K562 (cell line): ENCODE data around the gene IARS2. TPM values are rescaled to one million over a fixed set of nuclear protein-coding genes. Genes with fewer than 3 reads are reported as not detected.

Experiments used
- ARID1B ChIP-seq: fragments of 450-650 bp; IDR thresholded peaks from 2 replicates; pipeline ENCODE4 v1.6.1; 2016; ENCODE audit warnings: antibody characterized with exemption, mild to moderate bottlenecking, inconsistent platforms
- ATF1 ChIP-seq, 2 experiments: fragments of 450-650 bp in 1 of 2; IDR thresholded peaks; 2 replicates each; pipeline ENCODE4 v1.6.1; 2016; ENCODE audit warnings: missing compliant biosample characterization in 1 of 2, missing genetic modification characterization in 1 of 2
- CBX3 ChIP-seq, 2 experiments: IDR thresholded peaks; 1 replicate in 1 of 2; 2 replicates in 1 of 2; pipeline ENCODE4 v1.6.1; 2012; ENCODE audit warnings: inconsistent platforms in 2 of 2, low read length in 2 of 2, borderline replicate concordance in 1 of 2, control low read depth in 1 of 2
- CEBPG ChIP-seq, 3 experiments: fragments of 200-800 bp in 1 of 3; sonication (Bioruptor generic) in 1 of 3; sonication (generic) in 1 of 3; formaldehyde crosslinking in 1 of 3; IDR thresholded peaks in 2 of 3; conservative IDR thresholded peaks in 1 of 3; 2 replicates each; pipeline versions ENCODE4 v1.6.1 to v1.8.0; 2016 to 2022; ENCODE audit warnings: missing compliant biosample characterization in 2 of 3, missing genetic modification characterization in 2 of 3, mild to moderate bottlenecking in 1 of 3, missing genetic modification reagents in 1 of 3
- EP400 ChIP-seq: fragments of 450-650 bp; IDR thresholded peaks from 2 replicates; pipeline ENCODE4 v1.6.1; 2017; ENCODE audit warnings: antibody characterized with exemption, mild to moderate bottlenecking, moderate library complexity
- FOXA3 ChIP-seq, 2 experiments: fragments of 450-650 bp in 1 of 2; sonication (generic) in 1 of 2; formaldehyde crosslinking; IDR thresholded peaks in 1 of 2; conservative IDR thresholded peaks in 1 of 2; 2 replicates each; pipeline versions ENCODE4 v1.4.0 to v1.8.0; 2020 to 2022; ENCODE audit warnings: mild to moderate bottlenecking in 2 of 2, missing genetic modification reagents in 1 of 2
- KDM1A ChIP-seq, 2 experiments: fragments of 450-650 bp; IDR thresholded peaks; 2 replicates each; pipeline ENCODE4 v1.6.1; 2016; ENCODE audit warnings: mild to moderate bottlenecking in 2 of 2
- L3MBTL2 ChIP-seq: fragments of 450-650 bp; IDR thresholded peaks from 2 replicates; pipeline ENCODE4 v1.6.1; 2016; ENCODE audit warnings: mild to moderate bottlenecking, moderate library complexity
- NR2F6 ChIP-seq: fragments of 450-650 bp; formaldehyde crosslinking; IDR thresholded peaks from 2 replicates; pipeline ENCODE4 v1.4.0; 2020; ENCODE audit warnings: mild to moderate bottlenecking
- NRF1 ChIP-seq, 2 experiments: fragments of 450-650 bp; IDR thresholded peaks in 1 of 2; conservative IDR thresholded peaks in 1 of 2; 2 replicates each; pipeline ENCODE4 v1.6.1; 2014; ENCODE audit warnings: mild to moderate bottlenecking in 2 of 2
- PKNOX1 ChIP-seq: fragments of 450-650 bp; IDR thresholded peaks from 2 replicates; pipeline ENCODE4 v1.6.1; 2016
- RBFOX2 ChIP-seq: fragments of 200-400 bp; formaldehyde crosslinking; IDR thresholded peaks from 2 replicates; pipeline ENCODE4 v1.6.1; 2017; ENCODE audit warnings: low read depth, mild to moderate bottlenecking, low read length, moderate library complexity
- RBM17 ChIP-seq: fragments of 200-400 bp; formaldehyde crosslinking; IDR thresholded peaks from 2 replicates; pipeline ENCODE4 v1.6.1; 2017; ENCODE audit warnings: low read depth, mild to moderate bottlenecking, low read length, borderline replicate concordance
- ZBTB17 ChIP-seq: fragments of 450-650 bp; formaldehyde crosslinking; IDR thresholded peaks from 2 replicates; pipeline ENCODE4 v1.4.0; 2020; ENCODE audit warnings: mild to moderate bottlenecking
- ZFPM2 ChIP-seq: fragments of 250-450 bp; sonication (Bioruptor Pico); IDR thresholded peaks from 2 replicates; pipeline ENCODE4 v1.5.1; 2022; ENCODE audit warnings: mild to moderate bottlenecking
- ZNF431 ChIP-seq: sonication (generic); formaldehyde crosslinking; IDR thresholded peaks from 2 replicates; pipeline ENCODE4 v1.8.0; 2022; ENCODE audit warnings: mild to moderate bottlenecking, missing genetic modification reagents
- ZNF740 ChIP-seq, 3 experiments: fragments of 200-800 bp in 1 of 3; sonication (Bioruptor generic) in 1 of 3; sonication (generic) in 1 of 3; formaldehyde crosslinking in 1 of 3; IDR thresholded peaks; 2 replicates each; pipeline versions ENCODE4 v1.6.1 to v1.8.0; 2016 to 2022; ENCODE audit warnings: mild to moderate bottlenecking in 2 of 3, missing compliant biosample characterization in 2 of 3, missing genetic modification characterization in 2 of 3, missing genetic modification reagents in 1 of 3
- ZNF766 ChIP-seq: fragments of 200-800 bp; sonication (Bioruptor generic); conservative IDR thresholded peaks from 2 replicates; pipeline ENCODE4 v1.6.1; 2016; ENCODE audit warnings: missing genetic modification characterization, missing compliant biosample characterization
- polyA plus RNA-seq, 8 experiments: library from polyadenylated mRNA; depleted of rRNA in 4 of 8; stranded (reverse) in 5 of 8; unstranded in 3 of 8; fragments of >200 nt; fragmentation: Nextera tagmentation in 2 of 8; fragmentation: Illumina TruSeq in 1 of 8; extraction: Ambion mirVana in 2 of 8; extraction: Trizol in 1 of 8; gene quantifications; 2 replicates each; pipeline versions ENCODE4 v1.2.1 to v1.2.3, GENCODE V29; 2011 to 2014; ENCODE audit warnings: inconsistent platforms in 1 of 8, missing spikeins in 1 of 8
- total RNA-seq, 7 experiments: library from RNA; depleted of rRNA in 6 of 7; stranded (reverse); fragments of >200 nt in 6 of 7; fragmentation: Illumina TruSeq in 2 of 7; extraction: Trizol in 2 of 7; gene quantifications; 2 replicates each; pipeline versions ENCODE4 v1.2.1 to v1.2.3, GENCODE V29; 2011 to 2021; ENCODE audit warnings: low replicate concordance in 1 of 7
- TF ChIP-seq, protein P1 (sequence below): sonication (generic); formaldehyde crosslinking; IDR thresholded peaks from 2 replicates; pipeline ENCODE4 v1.8.0; 2023; ENCODE audit warnings: mild to moderate bottlenecking, missing genetic modification reagents
- TF ChIP-seq, protein P2 (sequence below): fragments of 250-450 bp; sonication (Bioruptor Pico); IDR thresholded peaks from 2 replicates; pipeline ENCODE4 v1.8.0; 2021; ENCODE audit warnings: moderate library complexity, mild to moderate bottlenecking, inconsistent platforms

Gene IARS2
- total and polyA plus RNA-seq, 9 of the 15 experiments (the other 6 are each of a cell fraction or from before 2014, with no cell fraction given): 39.6 to 127 (median 93.8) TPM

DNA sequence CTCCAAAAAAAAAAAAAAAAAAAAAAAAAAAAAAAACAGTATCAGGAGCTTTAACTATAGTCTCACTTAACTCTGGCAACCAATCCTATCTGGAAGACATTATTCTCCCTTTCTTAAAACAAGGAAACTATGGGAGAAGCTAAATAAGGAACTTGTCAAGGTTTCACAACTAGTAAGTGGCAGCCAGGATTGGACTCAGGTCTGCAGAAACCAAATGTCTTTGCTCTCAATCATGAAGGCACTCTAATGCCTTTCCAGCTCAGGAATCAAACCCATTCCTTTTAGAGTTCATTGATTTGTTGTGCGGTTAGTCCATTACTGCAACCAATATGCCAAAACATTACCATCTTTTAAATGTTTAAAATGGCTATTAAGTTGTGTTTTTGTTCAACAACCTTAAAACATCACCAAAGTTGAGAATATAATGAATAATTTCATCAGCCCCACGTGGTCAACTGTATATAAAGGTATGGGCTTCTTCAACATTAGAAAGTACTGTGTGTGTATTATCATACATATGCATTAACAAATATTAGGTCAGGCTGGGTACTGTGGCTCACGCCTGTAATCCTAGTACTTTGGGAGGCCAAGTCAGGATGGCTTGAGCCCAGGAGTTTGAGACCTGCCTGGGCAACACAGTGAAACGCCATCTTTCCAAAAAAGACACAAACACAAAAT lies 49.1 kb upstream of the IARS2 start (continued):
- TF ChIP-seq, protein P1, sequence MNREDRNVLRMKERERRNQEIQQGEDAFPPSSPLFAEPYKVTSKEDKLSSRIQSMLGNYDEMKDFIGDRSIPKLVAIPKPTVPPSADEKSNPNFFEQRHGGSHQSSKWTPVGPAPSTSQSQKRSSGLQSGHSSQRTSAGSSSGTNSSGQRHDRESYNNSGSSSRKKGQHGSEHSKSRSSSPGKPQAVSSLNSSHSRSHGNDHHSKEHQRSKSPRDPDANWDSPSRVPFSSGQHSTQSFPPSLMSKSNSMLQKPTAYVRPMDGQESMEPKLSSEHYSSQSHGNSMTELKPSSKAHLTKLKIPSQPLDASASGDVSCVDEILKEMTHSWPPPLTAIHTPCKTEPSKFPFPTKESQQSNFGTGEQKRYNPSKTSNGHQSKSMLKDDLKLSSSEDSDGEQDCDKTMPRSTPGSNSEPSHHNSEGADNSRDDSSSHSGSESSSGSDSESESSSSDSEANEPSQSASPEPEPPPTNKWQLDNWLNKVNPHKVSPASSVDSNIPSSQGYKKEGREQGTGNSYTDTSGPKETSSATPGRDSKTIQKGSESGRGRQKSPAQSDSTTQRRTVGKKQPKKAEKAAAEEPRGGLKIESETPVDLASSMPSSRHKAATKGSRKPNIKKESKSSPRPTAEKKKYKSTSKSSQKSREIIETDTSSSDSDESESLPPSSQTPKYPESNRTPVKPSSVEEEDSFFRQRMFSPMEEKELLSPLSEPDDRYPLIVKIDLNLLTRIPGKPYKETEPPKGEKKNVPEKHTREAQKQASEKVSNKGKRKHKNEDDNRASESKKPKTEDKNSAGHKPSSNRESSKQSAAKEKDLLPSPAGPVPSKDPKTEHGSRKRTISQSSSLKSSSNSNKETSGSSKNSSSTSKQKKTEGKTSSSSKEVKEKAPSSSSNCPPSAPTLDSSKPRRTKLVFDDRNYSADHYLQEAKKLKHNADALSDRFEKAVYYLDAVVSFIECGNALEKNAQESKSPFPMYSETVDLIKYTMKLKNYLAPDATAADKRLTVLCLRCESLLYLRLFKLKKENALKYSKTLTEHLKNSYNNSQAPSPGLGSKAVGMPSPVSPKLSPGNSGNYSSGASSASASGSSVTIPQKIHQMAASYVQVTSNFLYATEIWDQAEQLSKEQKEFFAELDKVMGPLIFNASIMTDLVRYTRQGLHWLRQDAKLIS (CRISPR knock-in tag): no peak
- TF ChIP-seq NRF1 (conservative IDR thresholded peaks at IDR 0.05 in 1 of 2, IDR thresholded peaks at IDR 0.05 in 1 of 2) (0 out of 4 replicates have a peak, but pooled peaks of 1 of the 2 experiments have one; percentile 11), ATF1 (CRISPR knock-in tag; IDR thresholded peaks at IDR 0.05) (no peak), ATF1 (tag; IDR thresholded peaks at IDR 0.05) (peak; percentile 11; the same call in 1 of the 2 replicates), CEBPG (CRISPR knock-in tag; IDR thresholded peaks at IDR 0.05) (peak; percentile 39; the same call in 1 of the 2 replicates), CEBPG (tag; conservative IDR thresholded peaks at IDR 0.05 in 1 of 2, IDR thresholded peaks at IDR 0.05 in 1 of 2) (no peak), ZNF766 (CRISPR knock-in tag) (no peak), KDM1A (IDR thresholded peaks at IDR 0.05) (0 out of 4 replicates have a peak, but pooled peaks of 1 of the 2 experiments have one; percentile 12), ZBTB17 (CRISPR knock-in tag) (no peak), ARID1B (0 out of 2 replicates have a peak, but pooled peaks have one; percentile 5), PKNOX1 (no peak), CBX3 (IDR thresholded peaks at IDR 0.05; ENCODE audit: borderline replicate concordance in 1 of 2, low read length in 2 of 2) (no peak), NR2F6 (no peak), EP400 (peak; percentile 17; the same call in 1 of the 2 replicates), RBM17 (no peak), ZNF431 (CRISPR knock-in tag) (peak; percentile 58; the same call in 1 of the 2 replicates), RBFOX2 (peak; percentile 23; the same call in 1 of the 2 replicates), ZFPM2 (CRISPR knock-in tag) (no peak), FOXA3 (CRISPR knock-in tag; conservative IDR thresholded peaks at IDR 0.05 in 1 of 2, IDR thresholded peaks at IDR 0.05 in 1 of 2) (0 out of 4 replicates have a peak, but pooled peaks of 1 of the 2 experiments have one; percentile 3), ZNF740 (CRISPR knock-in tag; IDR thresholded peaks at IDR 0.05) (0 out of 2 replicates have a peak, but pooled peaks have one; percentile 24), ZNF740 (tag; IDR thresholded peaks at IDR 0.05) (no peak), L3MBTL2 (no peak)
- TF ChIP-seq, protein P2, sequence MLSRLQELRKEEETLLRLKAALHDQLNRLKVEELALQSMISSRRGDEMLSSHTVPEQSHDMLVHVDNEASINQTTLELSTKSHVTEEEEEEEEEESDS (CRISPR knock-in tag): no peak
